Liver (tissue), 9 donors: ENCODE results near the gene CFAP157. TPM values are rescaled to one million over a fixed set of nuclear protein-coding genes. Genes with fewer than 3 reads are reported as not detected.
A peak's percentile ranks its signal among the peaks of the same experiment; 100 is the strongest.

Source experiments
- DNase-seq: peaks from one replicate; pipeline ENCODE4 v3.0.0-alpha.2; 2017; ENCODE audit warnings: low spot score
- H3K27ac ChIP-seq, 2 donors: one replicate each; pipeline ENCODE4 v1.7.0; 2013; ENCODE audit warnings: inconsistent platforms in 2 of 2, low read length in 2 of 2, control low read depth in 1 of 2, low read depth in 1 of 2, mild to moderate bottlenecking in 1 of 2
- H3K27me3 ChIP-seq, 4 donors: one replicate each; pipeline versions ENCODE4 v1.6.1 to v1.7.0; 2013; ENCODE audit warnings: low read length in 3 of 4, inconsistent platforms in 1 of 4, mild to moderate bottlenecking in 1 of 4, moderate library complexity in 1 of 4; ENCODE audit not compliant: control insufficient read depth in 4 of 4, insufficient read depth in 4 of 4
- H3K36me3 ChIP-seq, 4 donors: one replicate each; pipeline versions ENCODE4 v1.6.1 to v1.7.0; 2013; ENCODE audit warnings: low read length in 3 of 4, mild to moderate bottlenecking in 3 of 4, low read depth in 1 of 4, moderate library complexity in 1 of 4; ENCODE audit not compliant: control insufficient read depth in 4 of 4, insufficient read depth in 3 of 4
- H3K4me1 ChIP-seq, 4 donors: one replicate each; pipeline versions ENCODE4 v1.6.1 to v1.7.0; 2013; ENCODE audit warnings: low read length in 3 of 4, mild to moderate bottlenecking in 3 of 4, moderate library complexity in 1 of 4; ENCODE audit not compliant: control insufficient read depth in 4 of 4, insufficient read depth in 4 of 4
- H3K4me3 ChIP-seq, 3 donors: one replicate each; pipeline versions ENCODE4 v1.6.1 to v1.7.0; 2013; ENCODE audit warnings: low read length in 3 of 3, control low read depth in 1 of 3, low read depth in 1 of 3, mild to moderate bottlenecking in 1 of 3
- H3K9ac ChIP-seq, 2 donors: one replicate each; pipeline ENCODE4 v1.7.0; 2013; ENCODE audit warnings: low read length in 2 of 2, mild to moderate bottlenecking in 2 of 2, moderate library complexity in 2 of 2, control low read depth in 1 of 2, low read depth in 1 of 2
- H3K9me3 ChIP-seq, 4 donors: one replicate each; pipeline versions ENCODE4 v1.6.1 to v1.7.0; 2013; ENCODE audit warnings: low read length in 3 of 4; ENCODE audit not compliant: control insufficient read depth in 4 of 4
- ATF3 ChIP-seq: IDR thresholded peaks from 2 replicates; pipeline ENCODE4 v1.6.1; 2016; ENCODE audit warnings: antibody characterized with exemption
- EGR1 ChIP-seq, 2 donors: IDR thresholded peaks; 2 replicates each; pipeline ENCODE4 v1.6.1; 2016 to 2018; ENCODE audit warnings: antibody characterized with exemption in 2 of 2, low read depth in 2 of 2
- FOXA1 ChIP-seq: IDR thresholded peaks from 2 replicates; pipeline ENCODE4 v1.6.1; 2016; ENCODE audit warnings: antibody characterized with exemption
- FOXA2 ChIP-seq: IDR thresholded peaks from 2 replicates; pipeline ENCODE4 v1.6.1; 2016; ENCODE audit warnings: antibody characterized with exemption
- GABPA ChIP-seq, 2 donors: IDR thresholded peaks in 1 of 2; conservative IDR thresholded peaks in 1 of 2; 2 replicates each; pipeline ENCODE4 v1.6.1; 2016; ENCODE audit warnings: antibody characterized with exemption in 2 of 2, mild to moderate bottlenecking in 1 of 2, moderate library complexity in 1 of 2
- HNF4A ChIP-seq, 2 donors: conservative IDR thresholded peaks; 2 replicates each; pipeline ENCODE4 v1.6.1; 2016; ENCODE audit warnings: antibody characterized with exemption in 2 of 2, mild to moderate bottlenecking in 2 of 2
- HNF4G ChIP-seq: IDR thresholded peaks from 2 replicates; pipeline ENCODE4 v1.6.1; 2016; ENCODE audit warnings: antibody characterized with exemption
- JUND ChIP-seq, 2 donors: IDR thresholded peaks; 2 replicates each; pipeline ENCODE4 v1.6.1; 2016; ENCODE audit warnings: antibody characterized with exemption in 2 of 2
- MAX ChIP-seq: IDR thresholded peaks from 2 replicates; pipeline ENCODE4 v1.6.1; 2016; ENCODE audit warnings: antibody characterized with exemption
- NR2F2 ChIP-seq: IDR thresholded peaks from 2 replicates; pipeline ENCODE4 v1.6.1; 2016; ENCODE audit warnings: antibody characterized with exemption
- RAD21 ChIP-seq, 2 donors: IDR thresholded peaks; 2 replicates each; pipeline ENCODE4 v1.6.1; 2016; ENCODE audit warnings: antibody characterized with exemption in 2 of 2, mild to moderate bottlenecking in 2 of 2
- REST ChIP-seq: IDR thresholded peaks from 2 replicates; pipeline ENCODE4 v1.6.1; 2016; ENCODE audit warnings: antibody characterized with exemption, mild to moderate bottlenecking
- RXRA ChIP-seq, 2 donors: IDR thresholded peaks; 2 replicates each; pipeline ENCODE4 v1.6.1; 2017 to 2018; ENCODE audit warnings: antibody characterized with exemption in 2 of 2, mild to moderate bottlenecking in 1 of 2
- SP1 ChIP-seq: IDR thresholded peaks from 2 replicates; pipeline ENCODE4 v1.6.1; 2018; ENCODE audit warnings: antibody characterized with exemption, mild to moderate bottlenecking
- TAF1 ChIP-seq: conservative IDR thresholded peaks from 2 replicates; pipeline ENCODE4 v1.6.1; 2016; ENCODE audit warnings: antibody characterized with exemption, mild to moderate bottlenecking
- YY1 ChIP-seq: IDR thresholded peaks from 2 replicates; pipeline ENCODE4 v1.6.1; 2016; ENCODE audit warnings: antibody characterized with exemption, mild to moderate bottlenecking
- WGBS: extraction: QIAGEN DNeasy Blood & Tissue Kit; methylation state at CpG from one replicate; pipeline ENCODE4 v1.1.7; 2013; 5-methylcytosine and 5-hydroxymethylcytosine counted together
- polyA plus RNA-seq, 2 donors: library from polyadenylated mRNA; stranded (reverse) in 1 of 2; unstranded in 1 of 2; fragments of 200-250 nt in 1 of 2; fragments of >200 nt in 1 of 2; fragmentation: Nextera tagmentation in 1 of 2; extraction: Ambion mirVana in 1 of 2; gene quantifications; one replicate each; pipeline versions ENCODE4 v1.2.1 to v1.2.3, GENCODE V29; 2013 to 2015
- total RNA-seq, 2 donors: library from RNA; depleted of rRNA; stranded (reverse); fragments of >200 nt; gene quantifications; one replicate each; pipeline ENCODE4 v1.2.3, GENCODE V29; 2014
- TF ChIP-seq, protein P1 (sequence below): fragments of 150-350 bp; IDR thresholded peaks from 2 replicates; pipeline ENCODE4 v1.5.1; 2017; ENCODE audit warnings: improper control_type of control experiment, low read depth, low read length; ENCODE audit not compliant: missing input control
- TF ChIP-seq, protein P2 (sequence below): IDR thresholded peaks from 2 replicates; pipeline ENCODE4 v1.6.1; 2016; ENCODE audit warnings: antibody characterized with exemption
- donor health status: healthy.
- donor health status: healthy.
- donor health status: healthy.
- donor health status: healthy.
- donor health status: healthy.

Gene CFAP157
- total and polyA plus RNA-seq, 4 donors, result 0.07 to 0.22 TPM; not detected in 2

- no peak overlapping the region for H3K4me3 ChIP-seq
- H3K27me3 ChIP-seq, result no peaks in the 10 kb centered on the region
- no peak for DNase-seq
- no peaks in the 10 kb centered on the region for H3K36me3 ChIP-seq
- H3K9me3 ChIP-seq, result no peaks in the 10 kb centered on the region
- H3K27ac ChIP-seq, result peak overlapping the region; percentile 3 to 30
- 43% methylated on average over 16 of the region's 16 CpGs for WGBS
- H3K9ac ChIP-seq, result no peak overlapping the region
- peaks cover 0 to 6% (median 2%) of the 10 kb centered on the region in 4 donors for H3K4me1 ChIP-seq
- TF ChIP-seq, protein P1, sequence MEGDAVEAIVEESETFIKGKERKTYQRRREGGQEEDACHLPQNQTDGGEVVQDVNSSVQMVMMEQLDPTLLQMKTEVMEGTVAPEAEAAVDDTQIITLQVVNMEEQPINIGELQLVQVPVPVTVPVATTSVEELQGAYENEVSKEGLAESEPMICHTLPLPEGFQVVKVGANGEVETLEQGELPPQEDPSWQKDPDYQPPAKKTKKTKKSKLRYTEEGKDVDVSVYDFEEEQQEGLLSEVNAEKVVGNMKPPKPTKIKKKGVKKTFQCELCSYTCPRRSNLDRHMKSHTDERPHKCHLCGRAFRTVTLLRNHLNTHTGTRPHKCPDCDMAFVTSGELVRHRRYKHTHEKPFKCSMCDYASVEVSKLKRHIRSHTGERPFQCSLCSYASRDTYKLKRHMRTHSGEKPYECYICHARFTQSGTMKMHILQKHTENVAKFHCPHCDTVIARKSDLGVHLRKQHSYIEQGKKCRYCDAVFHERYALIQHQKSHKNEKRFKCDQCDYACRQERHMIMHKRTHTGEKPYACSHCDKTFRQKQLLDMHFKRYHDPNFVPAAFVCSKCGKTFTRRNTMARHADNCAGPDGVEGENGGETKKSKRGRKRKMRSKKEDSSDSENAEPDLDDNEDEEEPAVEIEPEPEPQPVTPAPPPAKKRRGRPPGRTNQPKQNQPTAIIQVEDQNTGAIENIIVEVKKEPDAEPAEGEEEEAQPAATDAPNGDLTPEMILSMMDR, result no peak
- peak; percentile 47 for TF ChIP-seq MAX
- TF ChIP-seq EGR1 (IDR thresholded peaks at IDR 0.05; ENCODE audit: low read depth in 2 of 2), result no peak
- TF ChIP-seq GABPA (IDR thresholded peaks at IDR 0.05 in 1 of 2, conservative IDR thresholded peaks at IDR 0.05 in 1 of 2), result no peak
- no peak for TF ChIP-seq ATF3
- TF ChIP-seq HNF4A (conservative IDR thresholded peaks at IDR 0.05), result no peak
- no peak for TF ChIP-seq TAF1
- TF ChIP-seq, protein P2, sequence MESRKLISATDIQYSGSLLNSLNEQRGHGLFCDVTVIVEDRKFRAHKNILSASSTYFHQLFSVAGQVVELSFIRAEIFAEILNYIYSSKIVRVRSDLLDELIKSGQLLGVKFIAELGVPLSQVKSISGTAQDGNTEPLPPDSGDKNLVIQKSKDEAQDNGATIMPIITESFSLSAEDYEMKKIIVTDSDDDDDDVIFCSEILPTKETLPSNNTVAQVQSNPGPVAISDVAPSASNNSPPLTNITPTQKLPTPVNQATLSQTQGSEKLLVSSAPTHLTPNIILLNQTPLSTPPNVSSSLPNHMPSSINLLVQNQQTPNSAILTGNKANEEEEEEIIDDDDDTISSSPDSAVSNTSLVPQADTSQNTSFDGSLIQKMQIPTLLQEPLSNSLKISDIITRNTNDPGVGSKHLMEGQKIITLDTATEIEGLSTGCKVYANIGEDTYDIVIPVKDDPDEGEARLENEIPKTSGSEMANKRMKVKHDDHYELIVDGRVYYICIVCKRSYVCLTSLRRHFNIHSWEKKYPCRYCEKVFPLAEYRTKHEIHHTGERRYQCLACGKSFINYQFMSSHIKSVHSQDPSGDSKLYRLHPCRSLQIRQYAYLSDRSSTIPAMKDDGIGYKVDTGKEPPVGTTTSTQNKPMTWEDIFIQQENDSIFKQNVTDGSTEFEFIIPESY, result no peak
- TF ChIP-seq FOXA2, result no peak
- TF ChIP-seq RXRA (IDR thresholded peaks at IDR 0.05), result peak in 1 of 2 donors; percentile 27
- TF ChIP-seq FOXA1, result no peak
- TF ChIP-seq NR2F2, result peak; percentile 90
- TF ChIP-seq JUND (IDR thresholded peaks at IDR 0.05), result no peak
- TF ChIP-seq YY1, result no peak
- no peak for TF ChIP-seq HNF4G
- TF ChIP-seq RAD21 (IDR thresholded peaks at IDR 0.05), result peak in 1 of 2 donors; percentile 19
- peak; percentile 10 for TF ChIP-seq SP1
- no peak for TF ChIP-seq REST
Observed at GRCh38 chr9:127762111-127762676, 55.4 kb downstream of the CFAP157 start.
